Naive B cell (primary cell): ENCODE data around the gene CCDC14. TPM values are rescaled to one million over a fixed set of nuclear protein-coding genes. Genes with fewer than 3 reads are reported as not detected.
"Not testable (repeated sequence)": the region's sequence is repeated elsewhere in the genome, so short reads cannot be mapped to it uniquely, and the experiment has no call there.

Experiments used
- ATAC-seq, 2 donors: fragments of 150-1000 bp; cut with Tn5 transposase; 2 replicates each; pipeline ENCODE4 v1.10.0; 2021; ENCODE audit warnings: low read depth in 2 of 2, mild to moderate bottlenecking in 2 of 2, moderate library complexity in 2 of 2
- DNase-seq: peaks from one replicate; pipeline ENCODE4 v3.0.0; 2022
- H3K27ac Mint-ChIP-seq, 6 donors: one replicate each; pipeline ENCODE4 v1.8.0; 2020 to 2022; ENCODE audit warnings: mild to moderate bottlenecking in 6 of 6, mixed read lengths in 6 of 6, moderate library complexity in 5 of 6, inconsistent platforms in 2 of 6
- H3K27me3 Mint-ChIP-seq, 3 donors: one replicate each; pipeline ENCODE4 v1.8.0; 2021 to 2022; ENCODE audit warnings: mixed read lengths in 3 of 3, mild to moderate bottlenecking in 1 of 3
- H3K36me3 Mint-ChIP-seq, 2 donors: one replicate each; pipeline ENCODE4 v1.8.0; 2020 to 2022; ENCODE audit warnings: mixed read lengths in 2 of 2, inconsistent platforms in 1 of 2, mild to moderate bottlenecking in 1 of 2
- H3K4me1 Mint-ChIP-seq, 3 donors: one replicate each; pipeline ENCODE4 v1.8.0; 2020 to 2022; ENCODE audit warnings: mixed read lengths in 3 of 3, inconsistent platforms in 1 of 3, mild to moderate bottlenecking in 1 of 3, moderate library complexity in 1 of 3
- H3K4me3 Mint-ChIP-seq, 8 donors: one replicate each; pipeline ENCODE4 v1.8.0; 2020 to 2022; ENCODE audit warnings: mild to moderate bottlenecking in 8 of 8, mixed read lengths in 8 of 8, moderate library complexity in 8 of 8, inconsistent platforms in 2 of 8
- H3K9me3 Mint-ChIP-seq, 7 donors: one replicate each; pipeline ENCODE4 v1.8.0; 2020 to 2022; ENCODE audit warnings: mixed read lengths in 7 of 7, mild to moderate bottlenecking in 5 of 7, inconsistent platforms in 2 of 7, moderate library complexity in 1 of 7
- polyA plus RNA-seq, 6 donors: library from polyadenylated mRNA; unstranded; fragments of 300-500 nt; fragmentation: Illumina TruSeq; gene quantifications; one replicate each; pipeline ENCODE4 v1.2.3, GENCODE V29; 2021; ENCODE audit warnings: low read depth in 6 of 6

The CCDC14 gene
- 10 to 100 TPM in 1 of 6 donors, 1 to 10 TPM in 5; 4.0 to 25.8 (median 8.0) TPM for polyA plus RNA-seq

DNA sequence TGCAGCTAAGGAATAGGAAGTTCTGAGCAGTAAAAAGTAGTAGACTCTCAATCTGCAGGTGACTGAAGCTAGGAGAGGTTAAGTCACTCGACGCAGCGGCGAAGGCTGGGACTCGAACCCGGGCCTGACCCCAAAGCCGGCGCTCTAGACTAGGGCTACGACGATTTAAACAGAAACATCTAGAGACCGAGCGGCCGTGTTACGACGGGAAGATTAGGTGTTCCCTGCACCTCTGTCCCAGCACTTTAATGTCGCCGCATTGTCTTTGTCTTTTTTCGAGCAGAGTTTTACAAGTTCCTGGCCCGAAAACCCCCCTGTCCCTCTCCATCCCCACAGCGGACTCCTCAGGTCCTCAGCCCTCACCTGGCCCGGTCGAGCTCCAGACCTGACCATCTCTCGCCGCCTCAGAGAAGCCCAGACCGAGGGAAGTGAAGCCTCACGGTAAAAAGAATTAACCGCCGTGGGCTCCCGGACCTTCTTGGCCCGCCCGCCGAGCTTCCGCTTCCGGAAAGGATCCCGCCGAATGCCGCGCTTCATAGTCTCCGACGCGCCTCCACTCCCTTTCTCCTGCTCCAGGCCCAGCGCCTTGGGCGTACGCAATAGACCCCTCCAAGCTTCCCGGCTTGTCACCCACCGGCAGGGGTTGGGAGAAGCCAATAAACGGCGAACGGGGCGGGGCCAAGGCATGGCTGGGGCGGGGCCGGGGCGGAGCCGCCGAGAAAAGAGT lies at the start of gene CCDC14:
CCDC14 (minus strand) TSS at position 449 of the 727 bp plus-strand sequence; CDS start at position 393, 56 bp downstream.
- Mint-ChIP-seq H3K4me3 (peak within 1 kb of the TSS; percentile 92 to 99 (median 97)), H3K27ac (peak within 1 kb of the TSS; percentile 92 to 98 (median 96)), H3K36me3 (no peaks in the 10 kb centered on the region), H3K9me3 (no peaks in the 10 kb centered on the region), H3K27me3 (peaks cover 8 to 12% (median 10%) of the 10 kb centered on the region in 3 donors), H3K4me1 (peaks cover 5 to 23% (median 18%) of the 10 kb centered on the region in 3 donors)
- peak; percentile 56 for DNase-seq
- ATAC-seq: peak; percentile 84 to 85

GRCh38 chr3:124008321-124008720 lies 47.3 kb upstream of the CCDC14 start:
- not testable (repeated sequence) for H3K27ac Mint-ChIP-seq, H3K4me1 Mint-ChIP-seq, DNase-seq, ATAC-seq, H3K36me3 Mint-ChIP-seq, H3K9me3 Mint-ChIP-seq, H3K4me3 Mint-ChIP-seq
- peaks cover 31 to 50% (median 44%) of the 10 kb centered on the region in 3 donors for H3K27me3 Mint-ChIP-seq

DNA sequence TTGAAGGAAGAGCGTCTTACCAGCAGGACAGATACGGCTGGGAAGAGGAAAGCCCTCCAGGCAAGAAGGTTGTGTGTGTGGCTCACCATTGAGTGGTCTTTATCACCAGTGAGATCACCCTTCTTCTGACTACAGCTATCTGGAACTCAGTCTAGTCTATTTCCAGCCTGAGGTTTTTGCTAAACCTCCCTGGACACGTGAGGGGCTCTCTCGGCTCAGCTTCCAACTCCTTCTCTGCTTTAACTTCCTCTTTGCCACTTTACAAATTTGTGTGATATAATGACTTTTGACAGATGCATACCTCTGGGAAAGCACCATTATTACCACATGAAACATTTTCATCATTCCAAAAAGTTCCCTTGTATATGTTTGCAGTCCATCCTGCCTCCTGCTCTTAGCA lies 46.2 kb upstream of the CCDC14 start:
- no peaks in the 10 kb centered on the region for H3K9me3 Mint-ChIP-seq
- DNase-seq (no peak), ATAC-seq (peak in 1 of 2 donors; percentile 28)
- peaks cover 32 to 56% (median 52%) of the 10 kb centered on the region in 3 donors for H3K27me3 Mint-ChIP-seq
- H3K4me3 Mint-ChIP-seq: no peak overlapping the region
- no peaks in the 10 kb centered on the region for H3K36me3 Mint-ChIP-seq
- H3K27ac Mint-ChIP-seq: no peak overlapping the region
- H3K4me1 Mint-ChIP-seq: peaks cover 0 to 5% (median 0%) of the 10 kb centered on the region in 3 donors

GRCh38 chr3:124002405-124003079 lies 41.5 kb upstream of the CCDC14 start:
- DNase-seq, H3K4me1 Mint-ChIP-seq, ATAC-seq, H3K4me3 Mint-ChIP-seq, H3K36me3 Mint-ChIP-seq, H3K27ac Mint-ChIP-seq: not testable (repeated sequence)
- peaks cover 56 to 61% (median 60%) of the 10 kb centered on the region in 3 donors for H3K27me3 Mint-ChIP-seq
- H3K9me3 Mint-ChIP-seq: peaks cover 0 to 13% (median 1%) of the 10 kb centered on the region in 7 donors

- not testable (repeated sequence) for H3K27ac Mint-ChIP-seq, H3K4me1 Mint-ChIP-seq, H3K4me3 Mint-ChIP-seq, DNase-seq, ATAC-seq, H3K36me3 Mint-ChIP-seq
- peaks cover 51 to 53% (median 52%) of the 10 kb centered on the region in 3 donors for H3K27me3 Mint-ChIP-seq
- H3K9me3 Mint-ChIP-seq: peaks cover 0 to 25% (median 7%) of the 10 kb centered on the region in 7 donors
Observed at GRCh38 chr3:124001366-124001765, 40.3 kb upstream of the CCDC14 start.

GRCh38 chr3:123997543-123997942 lies 36.5 kb upstream of the CCDC14 start:
- Mint-ChIP-seq H3K27ac (no peak overlapping the region), H3K9me3 (peaks cover 0 to 25% (median 7%) of the 10 kb centered on the region in 7 donors), H3K4me1 (no peaks in the 10 kb centered on the region), H3K4me3 (no peak overlapping the region), H3K27me3 (peaks cover 19 to 39% (median 21%) of the 10 kb centered on the region in 3 donors), H3K36me3 (no peaks in the 10 kb centered on the region)
- ATAC-seq (no peak), DNase-seq (no peak)

- no peak for ATAC-seq
- H3K27me3 Mint-ChIP-seq: peaks cover 29 to 34% (median 32%) of the 10 kb centered on the region in 3 donors
Observed at GRCh38 chr3:123993818-123994217, 32.8 kb upstream of the CCDC14 start.

GRCh38 chr3:123991730-123992588 lies 30.9 kb upstream of the CCDC14 start, which contains the start of gene ROPN1:
Gene ROPN1, minus strand, starts transcription at chr3:123992124. Its CDS starts 11,643 bp downstream, at chr3:123980481.
- H3K36me3 Mint-ChIP-seq, DNase-seq, H3K9me3 Mint-ChIP-seq, H3K4me1 Mint-ChIP-seq: not testable (repeated sequence)
- H3K27me3 Mint-ChIP-seq: peaks cover 28 to 35% (median 35%) of the 10 kb centered on the region in 3 donors
- peak within 1 kb of the TSS in 1 of 6 donors; percentile 34 for H3K27ac Mint-ChIP-seq
- peak; percentile 95 to 97 for ATAC-seq
- peak within 1 kb of the TSS; percentile 23 to 78 (median 48) for H3K4me3 Mint-ChIP-seq

More at GRCh38 chr3:123993818-123994217, 32.8 kb upstream of the CCDC14 start:
- H3K36me3 Mint-ChIP-seq: no peaks in the 10 kb centered on the region
- no peak for DNase-seq
- H3K4me1 Mint-ChIP-seq: peaks cover 0 to 2% (median 0%) of the 10 kb centered on the region in 3 donors
- peaks cover 0 to 24% (median 8%) of the 10 kb centered on the region in 7 donors for H3K9me3 Mint-ChIP-seq
- H3K27ac Mint-ChIP-seq: no peak overlapping the region
- H3K4me3 Mint-ChIP-seq: no peak overlapping the region

DNA sequence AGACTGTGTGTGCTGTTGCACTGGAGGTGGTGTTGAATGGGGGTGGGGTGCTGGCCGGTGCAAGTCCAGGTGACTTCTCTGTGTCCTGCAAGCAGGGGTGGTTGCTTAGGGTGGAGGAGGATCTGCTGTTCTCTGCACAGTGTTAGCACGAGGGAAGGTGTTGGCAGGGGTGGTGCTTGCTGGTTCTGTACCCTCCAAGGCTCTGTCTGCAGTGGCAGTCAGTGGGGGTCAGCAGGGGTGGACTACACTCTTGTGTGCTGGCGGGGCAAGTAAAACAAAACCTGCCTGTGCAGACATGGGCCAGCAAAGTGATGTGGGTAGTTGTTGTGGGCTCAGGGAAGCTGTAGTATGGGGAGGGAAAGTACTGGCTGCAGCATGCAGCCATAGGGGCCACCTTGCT lies 25.4 kb upstream of the CCDC14 start:
- Mint-ChIP-seq H3K27ac (no peak overlapping the region), H3K9me3 (peaks cover 0 to 2% (median 0%) of the 10 kb centered on the region in 7 donors), H3K27me3 (peaks cover 46 to 59% (median 55%) of the 10 kb centered on the region in 3 donors), H3K4me1 (no peaks in the 10 kb centered on the region), H3K36me3 (no peaks in the 10 kb centered on the region), H3K4me3 (no peak overlapping the region)
- no peak for ATAC-seq
- no peak for DNase-seq

DNA sequence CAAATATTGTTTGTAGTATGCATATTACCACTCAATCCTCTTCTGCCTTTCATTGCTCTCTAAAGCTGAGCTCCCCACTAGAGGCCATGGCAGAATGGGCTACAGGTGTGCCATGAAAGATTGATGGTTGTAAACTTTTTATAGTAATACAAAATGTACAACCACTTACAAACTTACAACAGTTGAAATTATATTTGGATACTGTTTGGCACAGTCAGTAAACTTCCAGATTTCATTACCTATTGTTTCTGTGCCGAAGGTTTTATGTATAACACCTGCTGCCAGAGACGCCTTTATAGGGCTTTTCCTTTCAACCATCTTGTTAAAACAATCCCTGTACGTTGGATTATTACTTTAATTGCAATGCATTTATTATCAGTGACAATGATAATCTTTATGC lies 23.9 kb upstream of the CCDC14 start:
- Mint-ChIP-seq H3K27ac (no peak overlapping the region), H3K36me3 (no peaks in the 10 kb centered on the region), H3K27me3 (peaks cover 42 to 61% (median 58%) of the 10 kb centered on the region in 3 donors), H3K9me3 (peaks cover 0 to under 1% (median 0%) of the 10 kb centered on the region in 7 donors), H3K4me3 (no peak overlapping the region), H3K4me1 (peaks cover 0 to 4% (median 0%) of the 10 kb centered on the region in 3 donors)
- DNase-seq (no peak), ATAC-seq (no peak)

- no peaks in the 10 kb centered on the region for H3K36me3 Mint-ChIP-seq
- peaks cover 0 to 6% (median 0%) of the 10 kb centered on the region in 3 donors for H3K4me1 Mint-ChIP-seq
- no peak overlapping the region for H3K4me3 Mint-ChIP-seq
- ATAC-seq (no peak), DNase-seq (no peak)
- H3K27me3 Mint-ChIP-seq: peaks cover 40 to 57% (median 51%) of the 10 kb centered on the region in 3 donors
- no peak overlapping the region for H3K27ac Mint-ChIP-seq
- H3K9me3 Mint-ChIP-seq: no peaks in the 10 kb centered on the region
Observed at GRCh38 chr3:123984350-123984749, 23.3 kb upstream of the CCDC14 start.

DNA sequence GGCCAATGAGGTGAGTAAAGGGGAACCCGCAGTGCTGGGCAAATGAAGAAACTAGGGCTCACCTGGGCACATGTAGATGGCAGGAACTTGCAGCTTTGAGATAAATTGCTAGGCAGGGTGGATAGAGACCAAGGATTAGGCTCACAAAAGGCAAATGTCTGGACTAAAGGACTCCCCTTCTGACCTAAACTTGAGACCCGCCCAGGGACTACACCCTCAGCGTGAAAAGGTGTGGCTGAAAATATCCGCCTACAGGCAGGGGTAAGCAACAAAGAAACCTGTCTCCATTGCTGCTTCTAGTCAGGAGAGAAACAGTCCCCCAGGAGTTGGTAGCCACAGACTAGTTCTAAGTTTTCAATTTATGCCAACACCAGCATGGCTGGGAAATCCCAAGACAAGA lies 20.3 kb upstream of the CCDC14 start:
- not testable (repeated sequence) for DNase-seq, H3K9me3 Mint-ChIP-seq, H3K27ac Mint-ChIP-seq, ATAC-seq, H3K4me1 Mint-ChIP-seq, H3K4me3 Mint-ChIP-seq, H3K36me3 Mint-ChIP-seq
- H3K27me3 Mint-ChIP-seq: peaks cover 29 to 40% (median 33%) of the 10 kb centered on the region in 3 donors

- Mint-ChIP-seq H3K4me1 (peaks cover 0 to 6% (median 0%) of the 10 kb centered on the region in 3 donors), H3K27ac (no peak overlapping the region), H3K27me3 (peaks cover 29 to 40% (median 33%) of the 10 kb centered on the region in 3 donors), H3K4me3 (no peak overlapping the region), H3K36me3 (no peaks in the 10 kb centered on the region), H3K9me3 (no peaks in the 10 kb centered on the region)
- ATAC-seq: no peak
- no peak for DNase-seq
Observed at GRCh38 chr3:123980539-123980938, 19.5 kb upstream of the CCDC14 start.
